ENCODE results near the gene MICALL2.

MICALL2 gene

GRCh38 chr7:1407892-1408291, 51.4 kb downstream of the MICALL2 start:
- no peak overlapping the region for H3K27ac ChIP-seq (ENCODE audit: low read depth, low read length)
- no peak overlapping the region for H3K4me3 ChIP-seq (ENCODE audit: low read length)
- no peaks in the 10 kb centered on the region for H3K36me3 ChIP-seq (ENCODE audit: insufficient read depth, low read length)
- peaks cover 3% of the 10 kb centered on the region; the same call in 1 of the 2 replicates for H3K4me1 ChIP-seq (ENCODE audit: insufficient read depth, low read length)
- peaks cover 38% of the 10 kb centered on the region for H3K27me3 ChIP-seq (ENCODE audit: insufficient read depth, low read length)
- no peak overlapping the region for H3K9ac ChIP-seq (ENCODE audit: low read depth, low read length)
- WGBS, result 65% methylated on average over 24 of the region's 24 CpGs
- H3K9me3 ChIP-seq (ENCODE audit: insufficient read depth, low read depth, low read length), result no peaks in the 10 kb centered on the region

DNA sequence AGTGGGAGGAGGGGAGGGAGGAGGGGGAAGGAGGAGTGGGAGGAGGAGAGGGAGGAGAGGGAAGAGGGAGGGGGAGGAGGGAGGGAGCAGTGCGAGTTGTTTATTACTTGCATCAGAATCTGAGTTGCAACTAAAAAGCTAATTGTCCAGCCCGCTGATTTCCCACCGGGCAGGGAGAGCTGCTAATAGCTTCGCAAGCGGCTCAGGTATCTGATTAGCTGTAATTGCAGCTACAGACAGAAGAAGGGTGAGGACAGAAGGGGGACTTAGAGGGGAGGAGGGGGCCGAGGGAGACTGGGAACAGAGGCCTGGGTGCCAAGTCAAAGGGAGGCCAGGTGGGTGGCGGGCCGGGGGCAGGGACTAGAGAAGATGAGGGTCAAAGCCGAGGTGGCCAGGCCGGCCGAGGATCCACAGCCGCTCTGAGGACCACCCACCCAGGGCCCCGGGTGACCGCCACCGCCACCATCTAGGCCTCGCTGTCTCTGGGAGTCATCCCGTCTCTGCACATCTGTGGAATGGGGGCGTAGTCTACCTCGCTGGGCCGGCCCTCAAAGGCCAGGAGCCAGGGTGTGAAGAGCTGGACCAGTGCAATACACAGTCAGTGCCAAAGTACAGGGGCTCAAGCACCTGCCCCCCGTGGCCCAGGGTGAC, 54.2 kb downstream of the MICALL2 start:
- H3K27me3 ChIP-seq (ENCODE audit: insufficient read depth, low read length), result peaks cover 51% of the 10 kb centered on the region
- 81% methylated on average over 21 of the region's 21 CpGs for WGBS
- H3K27ac ChIP-seq (ENCODE audit: low read depth, low read length), result no peak overlapping the region
- H3K4me3 ChIP-seq (ENCODE audit: low read length), result no peak overlapping the region
- H3K9me3 ChIP-seq (ENCODE audit: insufficient read depth, low read depth, low read length), result no peaks in the 10 kb centered on the region
- no peaks in the 10 kb centered on the region for H3K36me3 ChIP-seq (ENCODE audit: insufficient read depth, low read length)
- H3K9ac ChIP-seq (ENCODE audit: low read depth, low read length), result no peak overlapping the region
- peaks cover 3% of the 10 kb centered on the region; the same call in 1 of the 2 replicates for H3K4me1 ChIP-seq (ENCODE audit: insufficient read depth, low read length)

DNA sequence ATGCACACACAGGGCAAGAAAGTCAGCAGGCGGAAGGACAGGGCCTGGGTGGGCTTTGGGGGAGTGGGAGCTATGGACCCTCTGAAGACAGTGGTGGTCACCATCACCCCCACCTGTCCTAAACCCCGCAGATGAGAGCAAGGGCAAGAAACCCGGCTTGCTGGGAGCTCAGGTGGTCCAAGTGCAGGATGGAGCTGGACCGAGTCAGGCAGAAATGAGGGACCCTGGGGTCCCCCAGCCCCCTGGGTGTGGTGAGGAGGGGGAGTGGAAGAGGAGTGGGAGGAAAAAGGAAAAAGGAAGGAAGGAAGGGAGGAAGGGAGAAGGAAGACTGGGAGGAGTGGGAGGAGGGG, 54.8 kb downstream of the MICALL2 start:
- peak overlapping the region; percentile 43 for H3K4me3 ChIP-seq (ENCODE audit: low read length)
- peaks cover 3% of the 10 kb centered on the region; the same call in 1 of the 2 replicates for H3K4me1 ChIP-seq (ENCODE audit: insufficient read depth, low read length)
- no peak overlapping the region for H3K27ac ChIP-seq (ENCODE audit: low read depth, low read length)
- H3K27me3 ChIP-seq (ENCODE audit: insufficient read depth, low read length), result peaks cover 51% of the 10 kb centered on the region
- no peak overlapping the region for H3K9ac ChIP-seq (ENCODE audit: low read depth, low read length)
- no peaks in the 10 kb centered on the region for H3K9me3 ChIP-seq (ENCODE audit: insufficient read depth, low read depth, low read length)
- WGBS, result 35% methylated on average over 4 of the region's 4 CpGs
- H3K36me3 ChIP-seq (ENCODE audit: insufficient read depth, low read length), result no peaks in the 10 kb centered on the region

- peaks cover 3% of the 10 kb centered on the region; the same call in 1 of the 2 replicates for H3K4me1 ChIP-seq (ENCODE audit: insufficient read depth, low read length)
- no peak overlapping the region for H3K9ac ChIP-seq (ENCODE audit: low read depth, low read length)
- H3K4me3 ChIP-seq (ENCODE audit: low read length), result peak overlapping the region; percentile 43
These were observed 55.4 kb downstream of the MICALL2 start for GRCh38 chr7:1403638-1404459.

DNA sequence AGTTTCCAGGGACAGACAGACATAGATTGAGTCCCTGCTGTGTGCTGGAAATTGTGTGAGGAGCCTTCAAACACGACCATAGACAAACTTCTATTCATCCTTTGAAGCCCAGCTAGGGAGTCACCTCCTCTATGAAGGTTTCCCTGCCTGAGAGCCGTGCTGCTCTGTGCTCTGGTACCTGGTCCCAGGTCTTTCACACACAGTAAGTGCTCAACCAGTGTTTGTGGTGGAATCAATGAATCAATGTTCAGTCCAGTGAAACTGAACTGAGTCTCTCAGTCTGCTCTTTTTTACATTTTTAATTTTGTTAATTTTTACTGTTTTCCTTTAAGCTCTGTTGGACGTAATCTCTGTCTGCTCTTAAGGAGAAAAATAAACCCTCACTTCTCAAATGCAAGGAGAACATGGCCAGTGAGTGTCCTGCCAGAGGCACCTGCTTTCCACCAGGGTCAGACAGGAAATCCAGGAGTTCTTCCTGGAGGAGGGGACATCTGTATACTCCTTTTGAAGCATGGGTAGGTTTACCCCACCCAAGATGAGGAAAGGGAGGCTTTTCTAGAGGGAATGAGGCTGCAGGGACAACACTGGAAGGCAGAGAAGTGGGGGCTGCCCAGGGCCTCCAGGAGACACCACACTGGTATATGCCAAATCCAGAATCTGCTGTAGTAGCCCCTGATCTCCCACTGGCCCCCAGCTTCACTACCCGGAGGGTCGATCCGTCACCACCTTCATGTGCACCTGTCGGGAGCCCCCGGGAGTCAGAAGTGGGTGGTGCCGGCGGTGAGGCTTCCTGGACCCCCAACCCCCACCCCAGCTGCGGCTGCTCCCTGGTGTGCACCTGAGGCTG, 56.3 kb downstream of the MICALL2 start:
- Histone ChIP-seq H3K4me1 (ENCODE audit: insufficient read depth, low read length) (peaks cover 3% of the 10 kb centered on the region; the same call in 1 of the 2 replicates), H3K27me3 (ENCODE audit: insufficient read depth, low read length) (peaks cover 51% of the 10 kb centered on the region)
- 58% methylated on average over 11 of the region's 11 CpGs for WGBS

More at GRCh38 chr7:1403638-1404459, 55.4 kb downstream of the MICALL2 start:
- no peaks in the 10 kb centered on the region for H3K36me3 ChIP-seq (ENCODE audit: insufficient read depth, low read length)
- 13% methylated on average over 39 of the region's 41 CpGs for WGBS
- no peaks in the 10 kb centered on the region for H3K9me3 ChIP-seq (ENCODE audit: insufficient read depth, low read depth, low read length)
- peaks cover 51% of the 10 kb centered on the region for H3K27me3 ChIP-seq (ENCODE audit: insufficient read depth, low read length)
- H3K27ac ChIP-seq (ENCODE audit: low read depth, low read length), result no peak overlapping the region

GRCh38 chr7:1402110-1402790, 57.0 kb downstream of the MICALL2 start:
- Histone ChIP-seq H3K36me3 (ENCODE audit: insufficient read depth, low read length) (no peaks in the 10 kb centered on the region), H3K4me3 (ENCODE audit: low read length) (no peak overlapping the region), H3K27me3 (ENCODE audit: insufficient read depth, low read length) (peaks cover 51% of the 10 kb centered on the region), H3K4me1 (ENCODE audit: insufficient read depth, low read length) (peaks cover 3% of the 10 kb centered on the region; the same call in 1 of the 2 replicates), H3K9ac (ENCODE audit: low read depth, low read length) (no peak overlapping the region), H3K9me3 (ENCODE audit: insufficient read depth, low read depth, low read length) (no peaks in the 10 kb centered on the region), H3K27ac (ENCODE audit: low read depth, low read length) (no peak overlapping the region)
- 87% methylated on average over 12 of the region's 12 CpGs for WGBS

More for the DNA sequence above, 56.3 kb downstream of the MICALL2 start:
- Histone ChIP-seq H3K36me3 (ENCODE audit: insufficient read depth, low read length) (no peaks in the 10 kb centered on the region), H3K9me3 (ENCODE audit: insufficient read depth, low read depth, low read length) (no peaks in the 10 kb centered on the region), H3K9ac (ENCODE audit: low read depth, low read length) (no peak overlapping the region), H3K27ac (ENCODE audit: low read depth, low read length) (no peak overlapping the region), H3K4me3 (ENCODE audit: low read length) (peak overlapping the region; percentile 43; the same call in 1 of the 2 replicates)

DNA sequence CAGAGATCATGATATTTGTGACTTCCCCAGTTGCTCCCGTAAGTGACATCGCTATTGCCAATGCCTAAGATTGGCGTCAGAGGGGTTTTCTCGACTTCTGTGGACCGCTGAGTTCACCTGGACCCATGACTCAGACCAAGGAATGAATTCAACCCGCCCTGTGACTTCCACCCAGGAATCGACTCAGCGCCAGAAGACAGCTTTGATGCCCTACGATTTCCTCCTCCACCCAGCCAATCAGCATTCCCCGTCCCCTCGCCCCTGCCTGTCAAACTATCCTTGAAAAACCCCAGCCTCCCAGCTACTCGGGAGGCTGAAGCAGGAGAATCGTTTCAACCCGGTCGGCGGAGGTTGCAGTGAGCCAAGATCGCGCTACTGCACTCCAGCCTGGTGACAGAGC, 58.3 kb downstream of the MICALL2 start:
- no peak overlapping the region for H3K27ac ChIP-seq (ENCODE audit: low read depth, low read length)
- no peak overlapping the region for H3K4me3 ChIP-seq (ENCODE audit: low read length)
- peaks cover 51% of the 10 kb centered on the region for H3K27me3 ChIP-seq (ENCODE audit: insufficient read depth, low read length)
- no peaks in the 10 kb centered on the region for H3K9me3 ChIP-seq (ENCODE audit: insufficient read depth, low read depth, low read length)
- WGBS, result 40% methylated on average over 18 of the region's 18 CpGs
- peaks cover 3% of the 10 kb centered on the region; the same call in 1 of the 2 replicates for H3K4me1 ChIP-seq (ENCODE audit: insufficient read depth, low read length)
- no peaks in the 10 kb centered on the region for H3K36me3 ChIP-seq (ENCODE audit: insufficient read depth, low read length)
- H3K9ac ChIP-seq (ENCODE audit: low read depth, low read length), result no peak overlapping the region

DNA sequence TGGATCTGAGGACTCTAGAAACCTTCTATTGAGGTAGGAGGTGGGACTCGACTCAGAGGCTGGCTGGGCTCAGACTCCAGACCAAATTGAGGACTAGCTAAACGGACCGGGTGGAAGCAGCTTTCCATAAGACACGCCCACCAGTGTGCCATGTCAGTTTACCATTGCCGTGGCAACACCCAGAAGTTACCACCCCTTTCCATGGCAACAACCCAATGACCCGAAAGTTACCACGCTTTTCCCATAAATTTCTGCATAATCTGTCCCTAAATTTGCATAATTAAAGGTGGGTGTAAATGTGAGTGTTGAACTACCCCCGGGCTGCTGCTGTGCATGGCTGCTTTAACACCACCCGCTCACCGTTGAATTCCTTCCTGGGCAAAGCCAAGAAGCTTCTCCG, 58.9 kb downstream of the MICALL2 start:
- Histone ChIP-seq H3K9me3 (ENCODE audit: insufficient read depth, low read depth, low read length) (no peaks in the 10 kb centered on the region), H3K4me3 (ENCODE audit: low read length) (no peak overlapping the region), H3K27me3 (ENCODE audit: insufficient read depth, low read length) (peaks cover 51% of the 10 kb centered on the region), H3K36me3 (ENCODE audit: insufficient read depth, low read length) (no peaks in the 10 kb centered on the region), H3K27ac (ENCODE audit: low read depth, low read length) (no peak overlapping the region), H3K4me1 (ENCODE audit: insufficient read depth, low read length) (peaks cover 3% of the 10 kb centered on the region; the same call in 1 of the 2 replicates), H3K9ac (ENCODE audit: low read depth, low read length) (no peak overlapping the region)
- 47% methylated on average over 11 of the region's 11 CpGs for WGBS

DNA sequence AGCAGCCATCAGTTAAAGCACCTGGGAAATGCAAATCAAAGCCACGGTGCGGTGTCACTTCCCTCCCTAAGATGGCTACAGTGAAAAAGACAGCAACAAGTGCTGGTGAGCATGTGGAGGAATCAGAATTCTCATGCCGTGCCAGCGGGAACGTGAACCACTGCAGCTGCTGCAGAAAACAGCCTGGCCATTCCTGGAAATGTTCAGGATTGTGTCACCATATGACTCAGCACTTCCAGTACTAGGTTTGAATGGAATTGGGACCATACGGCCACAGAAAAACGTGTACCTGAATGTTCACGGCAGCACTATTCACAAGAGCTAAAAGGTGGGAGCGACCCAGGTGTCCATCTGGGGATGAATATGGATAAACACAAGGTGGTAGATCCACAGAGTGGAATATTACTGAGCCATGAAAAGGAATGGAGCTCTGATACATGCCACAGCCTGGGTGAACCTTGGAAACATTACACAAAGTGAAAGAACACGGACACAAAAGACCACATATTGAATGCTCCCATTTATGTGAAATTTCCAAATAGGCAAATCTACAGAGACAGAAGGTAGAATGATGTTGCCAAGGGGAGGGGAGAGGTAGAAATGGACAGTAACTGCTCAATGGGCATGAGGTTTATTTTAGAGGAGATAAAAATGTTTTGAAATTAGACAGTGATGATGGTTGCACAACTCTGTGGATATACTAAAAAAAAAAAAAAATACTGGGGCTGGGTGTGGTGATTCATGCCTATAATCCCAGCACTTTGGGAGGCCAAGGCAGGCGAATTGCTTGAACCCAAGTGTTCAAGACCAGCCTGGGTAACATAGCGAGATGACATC, 61.6 kb downstream of the MICALL2 start:
- WGBS, result 84% methylated on average over 12 of the region's 12 CpGs
- Histone ChIP-seq H3K9ac (ENCODE audit: low read depth, low read length) (no peak overlapping the region), H3K4me3 (ENCODE audit: low read length) (no peak overlapping the region), H3K9me3 (ENCODE audit: insufficient read depth, low read depth, low read length) (no peaks in the 10 kb centered on the region), H3K27me3 (ENCODE audit: insufficient read depth, low read length) (peaks cover 27% of the 10 kb centered on the region), H3K27ac (ENCODE audit: low read depth, low read length) (no peak overlapping the region), H3K36me3 (ENCODE audit: insufficient read depth, low read length) (no peaks in the 10 kb centered on the region), H3K4me1 (ENCODE audit: insufficient read depth, low read length) (no peaks in the 10 kb centered on the region)

- H3K9me3 ChIP-seq (ENCODE audit: insufficient read depth, low read depth, low read length), result peaks cover 7% of the 10 kb centered on the region; the same call in 1 of the 2 replicates
- no peaks in the 10 kb centered on the region for H3K4me1 ChIP-seq (ENCODE audit: insufficient read depth, low read length)
- H3K9ac ChIP-seq (ENCODE audit: low read depth, low read length), result no peak overlapping the region
These were observed 63.1 kb downstream of the MICALL2 start for GRCh38 chr7:1396195-1396594.

More at GRCh38 chr7:1396195-1396594, 63.1 kb downstream of the MICALL2 start:
- Histone ChIP-seq H3K27me3 (ENCODE audit: insufficient read depth, low read length) (peaks cover 12% of the 10 kb centered on the region; the same call in 1 of the 2 replicates), H3K36me3 (ENCODE audit: insufficient read depth, low read length) (no peaks in the 10 kb centered on the region), H3K27ac (ENCODE audit: low read depth, low read length) (no peak overlapping the region), H3K4me3 (ENCODE audit: low read length) (no peak overlapping the region)
- WGBS, result 86% methylated on average over 7 of the region's 7 CpGs

All from HUES64 (cell line).